ENCODE measurements around the gene GIMAP7. TPM values are rescaled to one million over a fixed set of nuclear protein-coding genes. Genes with fewer than 3 reads are reported as not detected.

The GIMAP7 gene
- total RNA-seq, 1 experiment from 2014 or later: not detected

GRCh38 chr7:150565239-150565638 lies 50.6 kb downstream of the GIMAP7 start:
- CTCF ChIA-PET: no interaction called here
- peaks cover 35% of the 10 kb centered on the region; the same call in 1 of the 2 replicates for H3K27me3 ChIP-seq (ENCODE audit: low read length)
- DNase-seq (no peak), ATAC-seq (no peak)
- H3K9ac ChIP-seq (ENCODE audit: low read length): no peak overlapping the region
- BruUV-seq (replicated peaks): no TSS peak
- H3K4me2 ChIP-seq (ENCODE audit: low read length): no peak overlapping the region
- no peak overlapping the region for H3K4me3 ChIP-seq (ENCODE audit: low read length)
- H3K9me2 ChIP-seq (replicated peaks; ENCODE audit: low read length): no peaks in the 10 kb centered on the region
- no peaks in the 10 kb centered on the region for H3K79me2 ChIP-seq (ENCODE audit: low read length)
- H3K36me3 ChIP-seq (ENCODE audit: low read depth, low read length): no peaks in the 10 kb centered on the region
- no peaks in the 10 kb centered on the region for H4K20me1 ChIP-seq (ENCODE audit: low read length)
- TF ChIP-seq EZH2phosphoT487 (IDR thresholded peaks at IDR 0.05; ENCODE audit: borderline replicate concordance, low read length): no peak
- no peak overlapping the region for H3K27ac ChIP-seq (ENCODE audit: low read length)
- no peak overlapping the region for H2AFZ ChIP-seq (ENCODE audit: low read length)
- POLR2A ChIA-PET (ENCODE audit: unreplicated experiment): no interaction called here
- no peaks in the 10 kb centered on the region for H3F3A ChIP-seq (ENCODE audit: low read length, unreplicated experiment)
- H3K9me3 ChIP-seq (ENCODE audit: low read length): no peaks in the 10 kb centered on the region
- intact Hi-C loops (cut with micrococcal nuclease): no loop called here
- no peaks in the 10 kb centered on the region for H3K4me1 ChIP-seq (ENCODE audit: insufficient read depth, low read length)

- DNase-seq: no peak
- no peak for ATAC-seq
- intact Hi-C loops (cut with micrococcal nuclease): no loop called here
- Histone ChIP-seq H3K9me2 (replicated peaks; ENCODE audit: low read length) (no peaks in the 10 kb centered on the region), H4K20me1 (ENCODE audit: low read length) (no peaks in the 10 kb centered on the region), H3F3A (ENCODE audit: low read length, unreplicated experiment) (no peaks in the 10 kb centered on the region), H3K27ac (ENCODE audit: low read length) (no peak overlapping the region), H3K4me3 (ENCODE audit: low read length) (no peak overlapping the region), H3K79me2 (ENCODE audit: low read length) (no peaks in the 10 kb centered on the region), H3K27me3 (ENCODE audit: low read length) (peaks cover 44% of the 10 kb centered on the region), H3K4me2 (ENCODE audit: low read length) (no peak overlapping the region), H3K9me3 (ENCODE audit: low read length) (no peaks in the 10 kb centered on the region), H3K9ac (ENCODE audit: low read length) (no peak overlapping the region), H3K36me3 (ENCODE audit: low read depth, low read length) (no peaks in the 10 kb centered on the region), H3K4me1 (ENCODE audit: insufficient read depth, low read length) (no peaks in the 10 kb centered on the region), H2AFZ (ENCODE audit: low read length) (no peak overlapping the region)
- no TSS peak for BruUV-seq (replicated peaks)
- POLR2A ChIA-PET (ENCODE audit: unreplicated experiment): no interaction called here
- CTCF ChIA-PET: no interaction called here
- TF ChIP-seq CTCF (conservative IDR thresholded peaks at IDR 0.05; ENCODE audit: low read depth, low read length) (no peak), EZH2 (IDR thresholded peaks at IDR 0.05; ENCODE audit: low read length, unreplicated experiment) (no peak), EZH2phosphoT487 (IDR thresholded peaks at IDR 0.05; ENCODE audit: borderline replicate concordance, low read length) (no peak)
Observed at GRCh38 chr7:150566123-150566522, 51.5 kb downstream of the GIMAP7 start.

GRCh38 chr7:150566572-150566971 lies 51.9 kb downstream of the GIMAP7 start:
- Histone ChIP-seq H3K4me3 (ENCODE audit: low read length) (no peak overlapping the region), H4K20me1 (ENCODE audit: low read length) (no peaks in the 10 kb centered on the region), H3K4me1 (ENCODE audit: insufficient read depth, low read length) (no peaks in the 10 kb centered on the region), H3K36me3 (ENCODE audit: low read depth, low read length) (no peaks in the 10 kb centered on the region), H3K9ac (ENCODE audit: low read length) (no peak overlapping the region), H3K9me2 (replicated peaks; ENCODE audit: low read length) (no peaks in the 10 kb centered on the region), H3K9me3 (ENCODE audit: low read length) (no peaks in the 10 kb centered on the region), H2AFZ (ENCODE audit: low read length) (no peak overlapping the region), H3K27ac (ENCODE audit: low read length) (no peak overlapping the region), H3K79me2 (ENCODE audit: low read length) (no peaks in the 10 kb centered on the region), H3K27me3 (ENCODE audit: low read length) (peaks cover 47% of the 10 kb centered on the region), H3K4me2 (ENCODE audit: low read length) (no peak overlapping the region), H3F3A (ENCODE audit: low read length, unreplicated experiment) (no peaks in the 10 kb centered on the region)
- TF ChIP-seq CTCF (conservative IDR thresholded peaks at IDR 0.05; ENCODE audit: low read depth, low read length) (no peak), EZH2 (IDR thresholded peaks at IDR 0.05; ENCODE audit: low read length, unreplicated experiment) (no peak), EZH2phosphoT487 (IDR thresholded peaks at IDR 0.05; ENCODE audit: borderline replicate concordance, low read length) (no peak)
- intact Hi-C loops (cut with micrococcal nuclease): no loop called here
- POLR2A ChIA-PET (ENCODE audit: unreplicated experiment): no interaction called here
- no peak for DNase-seq
- no TSS peak for BruUV-seq (replicated peaks)
- CTCF ChIA-PET: no interaction called here
- ATAC-seq: no peak
